Stomach (tissue), 9 donors: ENCODE data around the gene NDUFS1. TPM values are rescaled to one million over a fixed set of nuclear protein-coding genes. Genes with fewer than 3 reads are reported as not detected.

Experiments
- DNase-seq, 2 donors: peaks; one replicate each; pipeline versions ENCODE4 v3.0.0 to v3.0.0-alpha.2; 2013 to 2019
- H3K27ac ChIP-seq, 5 donors: fragments of 200-600 bp in 4 of 5; sonication (generic) in 4 of 5; one replicate each; pipeline ENCODE4 v1.5.1; 2013 to 2019; ENCODE audit warnings: mild to moderate bottlenecking in 1 of 5, moderate library complexity in 1 of 5
- H3K27me3 ChIP-seq, 3 donors: fragments of 200-600 bp; sonication (generic); one replicate each; pipeline ENCODE4 v1.5.1; 2017 to 2019; ENCODE audit warnings: mixed run types in 1 of 3
- H3K36me3 ChIP-seq, 4 donors: fragments of 200-600 bp; sonication (generic); 1 replicate in 3 of 4; 2 replicates in 1 of 4; pipeline ENCODE4 v1.5.1; 2016 to 2019
- H3K4me1 ChIP-seq, 4 donors: fragments of 200-600 bp; sonication (generic); one replicate each; pipeline ENCODE4 v1.5.1; 2016 to 2019
- H3K4me3 ChIP-seq, 4 donors: fragments of 200-600 bp; sonication (generic) in 3 of 4; one replicate each; pipeline ENCODE4 v1.5.1; 2016 to 2019; ENCODE audit warnings: mild to moderate bottlenecking in 1 of 4
- H3K9me3 ChIP-seq, 4 donors: fragments of 200-600 bp; sonication (generic); one replicate each; pipeline ENCODE4 v1.5.1; 2016 to 2019
- CTCF ChIP-seq, 7 experiments: fragments of 450-650 bp in 4 of 7; fragments of 200-600 bp in 3 of 7; sonication (generic) in 3 of 7; IDR thresholded peaks; one replicate each; pipeline ENCODE4 v1.5.1; 2016 to 2019; ENCODE audit warnings: antibody characterized with exemption in 7 of 7, control low read depth in 2 of 7, mild to moderate bottlenecking in 1 of 7
- EP300 ChIP-seq: sonication (generic); formaldehyde crosslinking; IDR thresholded peaks from one replicate; pipeline ENCODE4 v1.6.1; 2017; ENCODE audit warnings: antibody characterized with exemption
- POLR2A ChIP-seq, 4 donors: fragments of 450-650 bp; IDR thresholded peaks; one replicate each; pipeline ENCODE4 v1.6.1; 2016; ENCODE audit warnings: antibody characterized with exemption in 4 of 4, control low read depth in 2 of 4, mild to moderate bottlenecking in 1 of 4, moderate library complexity in 1 of 4
- POLR2AphosphoS5 ChIP-seq, 3 donors: sonication (generic); formaldehyde crosslinking; IDR thresholded peaks; one replicate each; pipeline ENCODE4 v1.6.1; 2016; ENCODE audit warnings: antibody characterized with exemption in 3 of 3
- WGBS, 5 donors: extraction: QIAGEN DNeasy Blood & Tissue Kit in 3 of 5; methylation state at CpG; one replicate each; pipeline versions ENCODE4 v1.1.5 to v1.1.7; 2013 to 2018; 5-methylcytosine and 5-hydroxymethylcytosine counted together
- intact Hi-C: fragments of 100-400 bp; cut with DNase I; formaldehyde crosslinking; loops from one replicate; pipeline ENCODE4 v1.15.1; 2023; ENCODE audit warnings: low total_unique reads
- polyA plus RNA-seq, 3 donors: library from polyadenylated mRNA; stranded (reverse); fragments of 200-250 nt; gene quantifications; one replicate each; pipeline ENCODE4 v1.2.3, GENCODE V29; 2013
- total RNA-seq, 5 donors: library from RNA; depleted of rRNA; stranded (reverse); fragments of >200 nt; gene quantifications; one replicate each; pipeline versions ENCODE4 v1.1.0 to v1.2.3, GENCODE V29; 2014 to 2016
- donor health status: healthy with polysubstance abuse.
- donor health status: Bipolar disorder and iron deficiency.
- donor health status: healthy.

The NDUFS1 gene
- total and polyA plus RNA-seq, 8 donors = 9.8 to 143 (median 37.6) TPM

GRCh38 chr2:206149330-206149729 is 9.9 kb downstream of the NDUFS1 start:
- WGBS, 5 donors = 77 to 87% (median 83%) methylated on average over 1 of the region's 1 CpG
- Histone ChIP-seq H3K27me3 (no peaks in the 10 kb centered on the region), H3K36me3 (peaks cover 50 to 81% (median 78%) of the 10 kb centered on the region in 4 donors), H3K9me3 (no peaks in the 10 kb centered on the region), H3K27ac (no peak overlapping the region), H3K4me1 (peaks cover 0 to 12% (median 6%) of the 10 kb centered on the region in 4 donors), H3K4me3 (no peak overlapping the region)
- DNase-seq = no peak
- intact Hi-C loops = no loop called here
- no peak for TF ChIP-seq CTCF (IDR thresholded peaks at IDR 0.05)
- no peak for TF ChIP-seq POLR2AphosphoS5 (IDR thresholded peaks at IDR 0.05)
- no peak for TF ChIP-seq EP300
- no peak for TF ChIP-seq POLR2A (IDR thresholded peaks at IDR 0.05)

- WGBS, 5 donors = 73 to 87% (median 77%) methylated on average over 4 to 5 of the region's 5 CpGs
- no peak for DNase-seq
- intact Hi-C loops = no loop called here
- H3K27ac ChIP-seq = no peak overlapping the region
- H3K9me3 ChIP-seq = no peaks in the 10 kb centered on the region
- peaks cover 74 to 100% (median 100%) of the 10 kb centered on the region in 4 donors for H3K36me3 ChIP-seq
- H3K27me3 ChIP-seq = no peaks in the 10 kb centered on the region
- no peak for TF ChIP-seq CTCF (IDR thresholded peaks at IDR 0.05)
- no peak for TF ChIP-seq EP300
- no peak for TF ChIP-seq POLR2A (IDR thresholded peaks at IDR 0.05)
- TF ChIP-seq POLR2AphosphoS5 (IDR thresholded peaks at IDR 0.05) = no peak
- H3K4me3 ChIP-seq = no peak overlapping the region
- no peaks in the 10 kb centered on the region for H3K4me1 ChIP-seq
Observed at GRCh38 chr2:206145665-206146064, 13.6 kb downstream of the NDUFS1 start.

- Histone ChIP-seq H3K9me3 (no peaks in the 10 kb centered on the region), H3K4me3 (no peak overlapping the region), H3K4me1 (no peaks in the 10 kb centered on the region), H3K27ac (no peak overlapping the region), H3K36me3 (peaks cover 79 to 100% (median 100%) of the 10 kb centered on the region in 4 donors), H3K27me3 (no peaks in the 10 kb centered on the region)
- TF ChIP-seq CTCF (IDR thresholded peaks at IDR 0.05) = no peak
- TF ChIP-seq EP300 = no peak
- TF ChIP-seq POLR2A (IDR thresholded peaks at IDR 0.05) = no peak
- TF ChIP-seq POLR2AphosphoS5 (IDR thresholded peaks at IDR 0.05) = no peak
- intact Hi-C loops = no loop called here
- 95 to 99% (median 95%) methylated on average over 2 of the region's 2 CpGs for WGBS, 5 donors
- no peak for DNase-seq
Observed at GRCh38 chr2:206144383-206144782, 14.9 kb downstream of the NDUFS1 start.

- intact Hi-C loops = no loop called here
- H3K27me3 ChIP-seq = no peaks in the 10 kb centered on the region
- H3K4me3 ChIP-seq = no peak overlapping the region
- peaks cover 79 to 100% (median 100%) of the 10 kb centered on the region in 4 donors for H3K36me3 ChIP-seq
- no peaks in the 10 kb centered on the region for H3K9me3 ChIP-seq
- TF ChIP-seq EP300 = no peak
- no peak for TF ChIP-seq CTCF (IDR thresholded peaks at IDR 0.05)
- TF ChIP-seq POLR2A (IDR thresholded peaks at IDR 0.05) = no peak
- TF ChIP-seq POLR2AphosphoS5 (IDR thresholded peaks at IDR 0.05) = no peak
- no peaks in the 10 kb centered on the region for H3K4me1 ChIP-seq
- DNase-seq = no peak
- 95 to 98% (median 97%) methylated on average over 4 of the region's 4 CpGs for WGBS, 5 donors
- H3K27ac ChIP-seq = no peak overlapping the region
Observed at GRCh38 chr2:206143451-206143850, 15.8 kb downstream of the NDUFS1 start.
